Measurements from ENCODE around the gene SLC1A3.

Gene SLC1A3

GRCh38 chr5:36600917-36601527, 5.4 kb upstream of the SLC1A3 start:
- DNase-seq: no peak

GRCh38 chr5:36602704-36603321, 3.6 kb upstream of the SLC1A3 start:
- DNase-seq: no peak

GRCh38 chr5:36605241-36605640, 1.2 kb upstream of the SLC1A3 start:
- DNase-seq: no peak

GRCh38 chr5:36606036-36606427, 374 bp upstream of the SLC1A3 start:
- no peak for DNase-seq

- DNase-seq: no peak
Observed at GRCh38 chr5:36607114-36607571, 737 bp downstream of the SLC1A3 start.

GRCh38 chr5:36607838-36608783, 1.7 kb downstream of the SLC1A3 start:
- DNase-seq: no peak

GRCh38 chr5:36610621-36611020, 4.2 kb downstream of the SLC1A3 start:
- no peak for DNase-seq

- no peak for DNase-seq
Observed at GRCh38 chr5:36611520-36612274, 5.3 kb downstream of the SLC1A3 start.

- DNase-seq: no peak
Observed at GRCh38 chr5:36613241-36613640, 6.8 kb downstream of the SLC1A3 start.

- DNase-seq: no peak
Observed at GRCh38 chr5:36613771-36614656, 7.6 kb downstream of the SLC1A3 start.

- DNase-seq: no peak
Observed at GRCh38 chr5:36614657-36615308, 8.4 kb downstream of the SLC1A3 start.

GRCh38 chr5:36619012-36619635, 12.7 kb downstream of the SLC1A3 start:
- no peak for DNase-seq

GRCh38 chr5:36621985-36622384, 15.6 kb downstream of the SLC1A3 start:
- DNase-seq: no peak

- no peak for DNase-seq
Observed at GRCh38 chr5:36623832-36624231, 17.4 kb downstream of the SLC1A3 start.

- no peak for DNase-seq
Observed at GRCh38 chr5:36624277-36624676, 17.9 kb downstream of the SLC1A3 start.

- DNase-seq: no peak
Observed at GRCh38 chr5:36628695-36629094, 22.3 kb downstream of the SLC1A3 start.

GRCh38 chr5:36629729-36630128, 23.3 kb downstream of the SLC1A3 start:
- no peak for DNase-seq

GRCh38 chr5:36630201-36631145, 24.1 kb downstream of the SLC1A3 start:
- DNase-seq: no peak

- DNase-seq: no peak
Observed at GRCh38 chr5:36631154-36631553, 24.7 kb downstream of the SLC1A3 start.

Data from T1000 (cell line).